Neural cell (in vitro differentiated cells): ENCODE measurements around the gene CWF19L2. TPM values are rescaled to one million over a fixed set of nuclear protein-coding genes. Genes with fewer than 3 reads are reported as not detected.

Source experiments
- H2AFZ ChIP-seq: fragments of 200-600, 300-800 bp; sonication (generic), shearing (Covaris generic); 2 replicates; pipeline ENCODE4 v1.6.0; 2014; ENCODE audit warnings: low read depth, mild to moderate bottlenecking, antibody characterized with exemption, low read length, moderate library complexity
- H3F3A ChIP-seq: fragments of 200-600 bp; shearing (Covaris generic); 2 replicates; pipeline ENCODE4 v1.6.1; 2016; ENCODE audit warnings: mild to moderate bottlenecking, moderate library complexity, mixed read lengths, antibody characterized with exemption, low read length; ENCODE audit not compliant: insufficient read depth, poor library complexity, severe bottlenecking
- H3K27ac ChIP-seq: fragments of 200-600, 300-800 bp; sonication (generic), shearing (Covaris generic); 2 replicates; pipeline ENCODE4 v1.5.1; 2014; ENCODE audit warnings: mild to moderate bottlenecking, low read length, moderate library complexity
- H3K27me3 ChIP-seq: fragments of 300-800, 200-600 bp; sonication (generic), shearing (Covaris generic); 2 replicates; pipeline ENCODE4 v1.6.0; 2014; ENCODE audit warnings: mild to moderate bottlenecking, low read depth, low read length, moderate library complexity; ENCODE audit not compliant: insufficient read depth
- H3K36me3 ChIP-seq: fragments of 300-800, 200-600 bp; sonication (generic), shearing (Covaris generic); 2 replicates; pipeline ENCODE4 v1.5.1; 2014; ENCODE audit warnings: mild to moderate bottlenecking, antibody characterized with exemption, low read length, moderate library complexity; ENCODE audit not compliant: insufficient read depth
- H3K4me2 ChIP-seq: fragments of 300-800, 200-600 bp; sonication (generic), shearing (Covaris generic); 2 replicates; pipeline ENCODE4 v1.6.0; 2014; ENCODE audit warnings: mild to moderate bottlenecking, low read length
- H3K4me3 ChIP-seq: fragments of 300-800, 200-600 bp; sonication (generic), shearing (Covaris generic); 2 replicates; pipeline ENCODE4 v1.5.1; 2014; ENCODE audit warnings: mild to moderate bottlenecking, low read length, moderate library complexity
- H3K79me2 ChIP-seq: fragments of 200-600 bp; shearing (Covaris generic); replicated peaks from 2 replicates; pipeline ENCODE4 v1.6.0; 2014; ENCODE audit warnings: mild to moderate bottlenecking, low read length, moderate library complexity; ENCODE audit not compliant: insufficient read depth
- H3K9ac ChIP-seq: fragments of 300-800, 200-600 bp; sonication (generic), shearing (Covaris generic); 2 replicates; pipeline ENCODE4 v1.6.1; 2016; ENCODE audit warnings: mild to moderate bottlenecking, low read length, mixed read lengths
- H3K9me2 ChIP-seq: fragments of 200-600 bp; shearing (Covaris generic); 2 replicates; pipeline ENCODE4 v1.6.1; 2016; ENCODE audit warnings: mild to moderate bottlenecking, low read length, mixed read lengths; ENCODE audit not compliant: insufficient read depth
- H3K9me3 ChIP-seq: fragments of 200-600, 300-800 bp; sonication (generic), shearing (Covaris generic); 2 replicates; pipeline ENCODE4 v1.6.1; 2016; ENCODE audit warnings: mild to moderate bottlenecking, mixed run types, low read length, moderate library complexity, mixed read lengths
- H4K20me1 ChIP-seq: fragments of 200-600 bp; shearing (Covaris generic); 2 replicates; pipeline ENCODE4 v1.6.1; 2016; ENCODE audit warnings: mild to moderate bottlenecking, mixed run types; ENCODE audit not compliant: insufficient read depth
- EP300 ChIP-seq: fragments of 450-650 bp; conservative IDR thresholded peaks from 2 replicates; pipeline ENCODE4 v1.6.1; 2014; ENCODE audit warnings: antibody characterized with exemption, mild to moderate bottlenecking, moderate library complexity; ENCODE audit not compliant: poor library complexity, severe bottlenecking
- EZH2 ChIP-seq: fragments of 200-600, 300-800 bp; shearing (Covaris generic), sonication (generic); IDR thresholded peaks from 2 replicates; pipeline ENCODE4 v1.6.1; 2014; ENCODE audit warnings: antibody characterized with exemption, low read length, borderline replicate concordance, mild to moderate bottlenecking; ENCODE audit not compliant: insufficient read depth, poor library complexity, severe bottlenecking
- MXI1 ChIP-seq: fragments of 450-650 bp; conservative IDR thresholded peaks from 2 replicates; pipeline ENCODE4 v1.6.1; 2014; ENCODE audit warnings: antibody characterized with exemption, mild to moderate bottlenecking; ENCODE audit not compliant: poor library complexity, severe bottlenecking
- POLR2AphosphoS5 ChIP-seq: IDR thresholded peaks from 2 replicates; pipeline ENCODE4 v1.6.1; 2012
- RAD21 ChIP-seq: fragments of 450-650 bp; conservative IDR thresholded peaks from 2 replicates; pipeline ENCODE4 v1.6.1; 2014; ENCODE audit warnings: antibody characterized with exemption, mild to moderate bottlenecking, moderate library complexity
- REST ChIP-seq: IDR thresholded peaks from 2 replicates; pipeline ENCODE4 v1.6.1; 2012; ENCODE audit warnings: borderline replicate concordance
- SMC3 ChIP-seq: fragments of 450-650 bp; conservative IDR thresholded peaks from 2 replicates; pipeline ENCODE4 v1.6.1; 2014; ENCODE audit warnings: antibody characterized with exemption, mild to moderate bottlenecking, moderate library complexity; ENCODE audit not compliant: poor library complexity
- TAF1 ChIP-seq: IDR thresholded peaks from 2 replicates; pipeline ENCODE4 v1.6.1; 2012; ENCODE audit warnings: low read depth
- polyA plus RNA-seq: library from polyadenylated mRNA; depleted of rRNA; stranded (reverse); fragments of >200 nt; gene quantifications from 2 replicates; pipeline ENCODE4 v1.2.3, GENCODE V29; 2014
- TF ChIP-seq, protein P1 (sequence below): fragments of 450-650 bp; IDR thresholded peaks from 2 replicates; pipeline ENCODE4 v1.5.1; 2014; ENCODE audit warnings: antibody characterized with exemption, mild to moderate bottlenecking, moderate library complexity; ENCODE audit not compliant: poor library complexity, severe bottlenecking

The CWF19L2 gene
- polyA plus RNA-seq, 1 donor from 2014 or later, result 4.9 TPM

- no peak overlapping the region for H3K4me2 ChIP-seq
- no peaks in the 10 kb centered on the region for H3K9me3 ChIP-seq
- H3F3A ChIP-seq, result no peaks in the 10 kb centered on the region
These were observed 149.6 kb downstream of the CWF19L2 start for GRCh38 chr11:107307991-107308390.

GRCh38 chr11:107301878-107302277 lies 155.7 kb downstream of the CWF19L2 start:
- Histone ChIP-seq H3F3A (no peaks in the 10 kb centered on the region), H3K9ac (no peak overlapping the region), H3K4me2 (no peak overlapping the region), H3K27ac (no peak overlapping the region), H2AFZ (no peak overlapping the region), H3K4me3 (no peak overlapping the region), H3K36me3 (no peaks in the 10 kb centered on the region), H3K79me2 (no peaks in the 10 kb centered on the region), H4K20me1 (no peaks in the 10 kb centered on the region), H3K9me2 (no peaks in the 10 kb centered on the region), H3K9me3 (no peaks in the 10 kb centered on the region), H3K27me3 (no peaks in the 10 kb centered on the region)
- TF ChIP-seq EP300, result no peak
- no peak for TF ChIP-seq POLR2AphosphoS5
- TF ChIP-seq EZH2, result no peak
- no peak for TF ChIP-seq SMC3
- no peak for TF ChIP-seq MXI1
- TF ChIP-seq TAF1, result no peak
- TF ChIP-seq, protein P1, sequence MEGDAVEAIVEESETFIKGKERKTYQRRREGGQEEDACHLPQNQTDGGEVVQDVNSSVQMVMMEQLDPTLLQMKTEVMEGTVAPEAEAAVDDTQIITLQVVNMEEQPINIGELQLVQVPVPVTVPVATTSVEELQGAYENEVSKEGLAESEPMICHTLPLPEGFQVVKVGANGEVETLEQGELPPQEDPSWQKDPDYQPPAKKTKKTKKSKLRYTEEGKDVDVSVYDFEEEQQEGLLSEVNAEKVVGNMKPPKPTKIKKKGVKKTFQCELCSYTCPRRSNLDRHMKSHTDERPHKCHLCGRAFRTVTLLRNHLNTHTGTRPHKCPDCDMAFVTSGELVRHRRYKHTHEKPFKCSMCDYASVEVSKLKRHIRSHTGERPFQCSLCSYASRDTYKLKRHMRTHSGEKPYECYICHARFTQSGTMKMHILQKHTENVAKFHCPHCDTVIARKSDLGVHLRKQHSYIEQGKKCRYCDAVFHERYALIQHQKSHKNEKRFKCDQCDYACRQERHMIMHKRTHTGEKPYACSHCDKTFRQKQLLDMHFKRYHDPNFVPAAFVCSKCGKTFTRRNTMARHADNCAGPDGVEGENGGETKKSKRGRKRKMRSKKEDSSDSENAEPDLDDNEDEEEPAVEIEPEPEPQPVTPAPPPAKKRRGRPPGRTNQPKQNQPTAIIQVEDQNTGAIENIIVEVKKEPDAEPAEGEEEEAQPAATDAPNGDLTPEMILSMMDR, result no peak
- no peak for TF ChIP-seq RAD21
- TF ChIP-seq REST, result no peak

More at GRCh38 chr11:107307991-107308390, 149.6 kb downstream of the CWF19L2 start:
- Histone ChIP-seq H3K9me2 (no peaks in the 10 kb centered on the region), H3K79me2 (no peaks in the 10 kb centered on the region), H4K20me1 (no peaks in the 10 kb centered on the region), H3K36me3 (no peaks in the 10 kb centered on the region), H3K9ac (no peak overlapping the region), H3K27me3 (no peaks in the 10 kb centered on the region), H3K27ac (no peak overlapping the region), H3K4me3 (no peak overlapping the region), H2AFZ (no peak overlapping the region)
- TF ChIP-seq MXI1 (no peak), POLR2AphosphoS5 (no peak), REST (no peak), TAF1 (no peak), SMC3 (no peak)
- TF ChIP-seq, protein P1, result no peak
